Panc1 (cell line): ENCODE measurements around the gene MCRIP2.
"Not testable (repeated sequence)": the region's sequence is repeated elsewhere in the genome, so short reads cannot be mapped to it uniquely, and the experiment has no call there.

Experiments
- CTCF ChIP-seq: fragments of 450-650 bp; IDR thresholded peaks from 2 replicates; pipeline ENCODE4 v1.5.1; 2017; ENCODE audit warnings: mild to moderate bottlenecking
- REST ChIP-seq, 2 experiments: IDR thresholded peaks; 2 replicates each; pipeline ENCODE4 v1.6.1; 2011 to 2012; ENCODE audit warnings: low read depth in 2 of 2, control low read depth in 1 of 2, low read length in 1 of 2, mild to moderate bottlenecking in 1 of 2, moderate library complexity in 1 of 2; ENCODE audit not compliant: insufficient read depth in 1 of 2
- SIN3A ChIP-seq: IDR thresholded peaks from 2 replicates; pipeline ENCODE4 v1.6.1; 2012; ENCODE audit warnings: low read depth, mild to moderate bottlenecking, low read length, moderate library complexity, borderline replicate concordance; ENCODE audit not compliant: insufficient read depth

GRCh38 chr16:691242-691641 is 49.6 kb downstream of the MCRIP2 start:
- not testable (repeated sequence) for TF ChIP-seq CTCF; SIN3A; REST (IDR thresholded peaks at IDR 0.05; ENCODE audit: insufficient read depth in 1 of 2, low read depth in 2 of 2, low read length in 1 of 2)
